MM.1S (cell line): ENCODE results near the gene NCDN.

Experiments used
- CTCF ChIP-seq: fragments of 300-600 bp; sonication (generic); IDR thresholded peaks from 2 replicates; pipeline ENCODE4 v1.5.1; 2016; ENCODE audit warnings: antibody characterized with exemption, low read length, mixed read lengths
- EZH2 ChIP-seq: fragments of 300-600 bp; sonication (generic); optimal IDR thresholded peaks from 2 replicates; pipeline ENCODE3; 2017; ENCODE audit warnings: low read depth, mild to moderate bottlenecking, antibody characterized with exemption, low read length, mixed read lengths

- TF ChIP-seq EZH2 (no peak), CTCF (no peak)
These were observed 3.8 kb downstream of the NCDN start for GRCh38 chr1:35561297-35561971.
